Dermis microvascular lymphatic vessel endothelial cell (primary cell): Measurements from ENCODE around the gene NEURL2. TPM values are rescaled to one million over a fixed set of nuclear protein-coding genes. Genes with fewer than 3 reads are reported as not detected.

Experiments
- DNase-seq, 2 donors: peaks; one replicate each; pipeline versions ENCODE4 v3.0.0 to v3.0.0-alpha.2; 2010; ENCODE audit warnings: low read depth in 2 of 2
- total RNA-seq: library from RNA; depleted of rRNA; stranded (reverse); fragments of >200 nt; gene quantifications from 2 replicates; pipeline ENCODE4 v1.2.1, GENCODE V29; 2014

The NEURL2 gene
- total RNA-seq, 1 donor from 2014 or later = 2.3 TPM

DNA sequence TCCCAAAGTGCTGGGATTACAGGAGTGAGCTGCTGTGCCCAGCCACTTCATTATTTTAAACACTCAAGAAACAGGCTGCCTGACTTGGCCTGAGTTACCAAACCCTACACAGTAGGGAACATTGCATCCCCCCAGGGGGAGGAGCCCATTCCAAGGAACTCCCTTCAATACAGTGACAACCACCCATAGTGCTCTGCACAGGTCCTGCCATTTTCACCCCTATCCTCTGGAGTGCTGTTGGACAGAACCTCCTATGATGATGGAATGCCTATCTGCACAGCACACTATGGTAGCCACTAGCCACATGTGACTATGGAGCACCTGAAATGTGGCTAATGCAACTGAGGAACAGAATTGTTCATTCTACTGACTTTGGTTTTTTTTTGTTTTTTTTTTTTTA, 45.6 kb downstream of the NEURL2 start:
- DNase-seq = no peak

DNA sequence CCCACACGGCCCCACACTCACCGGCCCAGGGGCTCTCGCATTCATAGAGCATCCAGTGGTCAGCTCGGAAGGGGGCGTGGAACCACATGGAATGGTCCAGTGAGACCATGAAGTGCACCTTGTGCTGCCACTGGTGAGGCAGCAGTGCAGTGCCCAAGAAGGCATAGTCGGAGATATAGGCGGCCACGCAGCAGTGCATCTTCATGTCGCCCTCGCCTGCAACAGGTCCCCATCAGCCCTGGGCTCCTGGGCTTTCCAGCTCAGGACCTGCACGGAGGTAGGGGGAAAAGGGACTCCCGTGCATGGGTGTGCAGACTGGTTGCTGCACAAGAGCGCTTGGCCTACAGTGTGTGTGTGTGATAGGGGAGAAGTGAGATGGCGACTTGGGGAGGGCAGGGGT, 47.5 kb downstream of the NEURL2 start:
- DNase-seq = no peak

DNA sequence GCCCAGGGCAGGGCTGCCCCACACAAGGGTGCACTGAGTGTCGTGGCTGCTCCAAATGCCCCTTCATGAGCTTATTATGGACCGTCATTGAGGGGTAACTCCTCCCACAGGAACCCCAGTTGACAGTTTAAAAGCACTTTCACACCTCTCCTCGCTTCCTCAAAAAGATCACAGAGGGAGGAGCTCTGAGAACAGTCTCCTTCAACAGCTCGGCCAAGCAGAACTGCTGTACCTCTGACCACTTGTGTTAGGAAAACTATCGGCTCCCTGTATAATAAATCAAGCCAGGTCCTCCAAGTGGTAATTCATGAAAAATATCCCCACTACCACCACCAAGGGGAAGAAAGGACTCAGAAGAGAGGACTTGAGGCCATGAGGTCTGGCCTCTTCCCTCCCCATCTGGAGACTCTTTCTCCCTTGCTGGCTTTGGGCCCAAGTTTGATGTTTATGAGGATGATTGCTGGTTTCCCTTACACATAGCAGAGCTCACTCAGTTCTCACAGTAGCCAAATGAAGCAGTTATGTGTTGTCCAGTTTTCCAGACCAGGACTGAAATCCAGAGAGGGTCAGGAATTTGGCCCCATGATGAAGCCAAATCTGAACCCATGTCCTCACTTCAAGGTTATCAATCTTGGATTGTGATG, 48.7 kb downstream of the NEURL2 start:
- peak in 1 of 2 donors; percentile 32 for DNase-seq

DNA sequence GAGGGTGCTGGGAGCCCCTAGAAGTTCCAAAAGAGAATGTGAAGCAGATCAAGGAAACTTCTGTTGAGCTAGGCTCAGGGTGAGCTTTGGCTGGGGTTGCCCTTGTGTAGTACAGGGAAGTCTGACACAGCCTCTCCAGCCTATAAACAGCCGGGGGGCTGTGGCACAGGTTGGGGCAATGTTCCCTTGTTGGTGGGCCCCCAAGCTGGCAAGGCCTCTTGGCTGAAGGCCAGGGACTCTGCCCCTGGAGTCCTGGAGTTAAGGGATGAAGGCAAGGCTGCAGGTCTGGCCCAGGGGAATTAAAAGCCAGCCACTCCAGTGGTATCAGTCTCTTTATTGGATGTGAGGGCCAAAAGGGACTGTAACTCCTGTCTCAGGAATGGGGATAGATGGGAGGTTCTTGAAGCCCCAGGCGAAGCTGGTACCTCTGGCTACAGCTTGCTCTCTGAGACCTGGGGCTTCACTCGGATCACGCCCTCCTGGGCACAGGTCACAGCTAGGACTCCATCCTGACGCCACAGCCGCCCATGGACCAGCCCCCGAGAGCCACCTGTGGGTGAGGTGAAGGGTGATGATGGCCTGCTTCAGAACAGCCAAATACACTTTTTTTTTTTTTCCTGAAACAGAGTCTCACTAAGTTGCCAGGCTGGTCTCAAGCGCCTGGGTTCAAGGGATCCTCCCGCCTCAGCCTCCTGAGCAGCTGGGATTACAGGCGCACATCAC, 49.4 kb downstream of the NEURL2 start:
- no peak for DNase-seq

DNA sequence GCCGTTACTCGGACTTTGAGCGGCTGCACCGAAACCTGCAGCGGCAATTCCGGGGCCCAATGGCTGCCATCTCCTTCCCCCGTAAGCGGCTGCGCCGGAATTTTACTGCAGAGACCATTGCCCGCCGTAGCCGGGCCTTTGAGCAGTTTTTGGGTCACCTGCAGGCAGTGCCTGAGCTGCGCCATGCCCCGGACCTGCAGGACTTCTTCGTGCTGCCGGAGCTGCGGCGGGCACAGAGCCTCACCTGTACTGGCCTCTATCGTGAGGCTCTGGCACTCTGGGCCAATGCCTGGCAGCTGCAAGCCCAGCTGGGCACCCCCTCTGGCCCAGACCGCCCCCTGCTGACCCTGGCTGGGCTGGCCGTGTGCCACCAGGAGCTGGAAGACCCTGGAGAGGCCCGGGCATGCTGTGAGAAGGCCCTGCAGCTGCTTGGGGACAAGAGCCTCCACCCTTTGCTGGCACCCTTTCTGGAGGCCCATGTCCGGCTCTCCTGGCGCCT, 50.3 kb downstream of the NEURL2 start:
- no peak for DNase-seq

Other genes with a start within 250 kb of the NEURL2 start
- gene WFDC11, start 221.0 kb downstream of the NEURL2 start, total RNA-seq = not detected in 2 replicates
- not detected in 2 replicates for gene WFDC13, start 189.2 kb downstream of the NEURL2 start, total RNA-seq
- not detected in 2 replicates for gene WFDC10B, start 186.2 kb downstream of the NEURL2 start, total RNA-seq
- not detected in 2 replicates for gene SPINT4, start 168.9 kb downstream of the NEURL2 start, total RNA-seq
- gene WFDC3, start 99.3 kb downstream of the NEURL2 start, total RNA-seq = not detected in 2 replicates
- gene DNTTIP1, start 99.3 kb downstream of the NEURL2 start, total RNA-seq = 13.9 and 16.2 TPM in 2 replicates
- 9.6 and 17.1 TPM in 2 replicates for gene UBE2C, start 78.6 kb downstream of the NEURL2 start, total RNA-seq
- 0.13 TPM in 1 of 2 replicates, not detected in the other for gene TNNC2, start 63.9 kb downstream of the NEURL2 start, total RNA-seq
- 11.7 and 13.4 TPM in 2 replicates for gene SNX21, start 57.4 kb downstream of the NEURL2 start, total RNA-seq
- 26.8 and 36.0 TPM in 2 replicates for gene ACOT8, start 33.8 kb downstream of the NEURL2 start, total RNA-seq
- gene ZSWIM3, start 33.6 kb downstream of the NEURL2 start, total RNA-seq = 6.2 and 9.7 TPM in 2 replicates
- gene ZSWIM1, start 10.0 kb downstream of the NEURL2 start, total RNA-seq = 2.8 and 4.7 TPM in 2 replicates
- 0.51 and 1.0 TPM in 2 replicates for gene SPATA25, start 3.6 kb downstream of the NEURL2 start, total RNA-seq
- 29.4 and 73.2 TPM in 2 replicates for gene CTSA, start 127 bp upstream of the NEURL2 start, total RNA-seq
- 2.8 and 3.5 TPM in 2 replicates for gene PLTP, start 20.9 kb upstream of the NEURL2 start, total RNA-seq
- 7.2 and 11.5 TPM in 2 replicates for gene PCIF1, start 43.5 kb upstream of the NEURL2 start, total RNA-seq
- 6.0 and 9.0 TPM in 2 replicates for gene ZNF335, start 81.0 kb upstream of the NEURL2 start, total RNA-seq
- 0.13 TPM in 1 of 2 replicates, not detected in the other for gene MMP9, start 117.7 kb upstream of the NEURL2 start, total RNA-seq
- gene SLC12A5, start 138.0 kb upstream of the NEURL2 start, total RNA-seq = 0.13 and 0.51 TPM in 2 replicates
- 9.0 and 10.4 TPM in 2 replicates for gene NCOA5, start 198.8 kb upstream of the NEURL2 start, total RNA-seq
- gene CD40, start 227.1 kb upstream of the NEURL2 start, total RNA-seq = 9.1 and 10.9 TPM in 2 replicates